ENCODE data around the gene KLHDC3.

Gene KLHDC3

GRCh38 chr6:43013843-43014433 is at the start of gene KLHDC3, which contains the start of gene MEA1:
Gene KLHDC3, plus strand, starts transcription at chr6:43014249. Its CDS starts 2,944 bp downstream, at chr6:43017193.
Gene MEA1, minus strand, starts transcription at chr6:43013946. Its CDS starts 133 bp downstream, at chr6:43013813.
- DNase-seq: peak; percentile 85 to 100 (median 99)

GRCh38 chr6:42966571-42966970 is 47.5 kb upstream of the KLHDC3 start:
- DNase-seq: no peak

GRCh38 chr6:42967228-42967627 is 46.8 kb upstream of the KLHDC3 start:
- no peak for DNase-seq

- no peak for DNase-seq
Measured at GRCh38 chr6:42968126-42968701, 45.8 kb upstream of the KLHDC3 start.

- DNase-seq: no peak
Measured at GRCh38 chr6:42968783-42969182, 45.3 kb upstream of the KLHDC3 start.

- DNase-seq: no peak
Measured at GRCh38 chr6:42969431-42969830, 44.6 kb upstream of the KLHDC3 start.

- peak in 1 of 56 donors; percentile 12 for DNase-seq
Measured at GRCh38 chr6:42969934-42970333, 44.1 kb upstream of the KLHDC3 start.

GRCh38 chr6:42970871-42971612 is 43.0 kb upstream of the KLHDC3 start:
- no peak for DNase-seq

GRCh38 chr6:42971746-42972327 is 42.2 kb upstream of the KLHDC3 start:
- no peak for DNase-seq

- no peak for DNase-seq
Measured at GRCh38 chr6:42973926-42974325, 40.1 kb upstream of the KLHDC3 start.

- no peak for DNase-seq
Measured at GRCh38 chr6:42974919-42975505, 39.0 kb upstream of the KLHDC3 start.

GRCh38 chr6:42978487-42978838 is 35.6 kb upstream of the KLHDC3 start:
- DNase-seq: peak in 3 of 56 donors; percentile 19 to 40 (median 27)

- DNase-seq: peak; percentile 15 to 96 (median 80)
Measured at GRCh38 chr6:42978839-42979522, 35.1 kb upstream of the KLHDC3 start, which contains the start of gene PEX6. Gene PEX6, minus strand, starts transcription at chr6:42979181. Its CDS starts 31 bp downstream, at chr6:42979150.

- DNase-seq: peak in 1 of 56 donors; percentile 59
Measured at GRCh38 chr6:42979523-42980177, 34.4 kb upstream of the KLHDC3 start.

GRCh38 chr6:42981836-42982235 is 32.2 kb upstream of the KLHDC3 start:
- DNase-seq: no peak

- DNase-seq: peak; percentile 56 to 99 (median 96)
Measured at GRCh38 chr6:42984001-42984923, 29.8 kb upstream of the KLHDC3 start, which contains the start of gene PPP2R5D. Gene PPP2R5D, plus strand, starts transcription at chr6:42984570. Its CDS starts 108 bp downstream, at chr6:42984678.

- DNase-seq: peak in 1 of 56 donors; percentile 19
Measured at GRCh38 chr6:42984924-42985475, 29.0 kb upstream of the KLHDC3 start.

GRCh38 chr6:42987533-42988451 is 26.3 kb upstream of the KLHDC3 start:
- DNase-seq: peak in 3 of 56 donors; percentile 3 to 18 (median 16)
